OCI-LY3 (cell line): ENCODE measurements around the gene DERL2.

ENCODE experiments used
- EZH2phosphoT487 ChIP-seq: fragments of 200-600 bp; shearing (Covaris generic); IDR thresholded peaks from 2 replicates; pipeline ENCODE4 v1.6.1; 2018; ENCODE audit warnings: antibody characterized with exemption, mixed run types, low read depth
- TF ChIP-seq, protein P1 (sequence below): fragments of 200-600, 300-600 bp; sonication (generic); IDR thresholded peaks from 2 replicates; pipeline ENCODE4 v1.5.1; 2014; ENCODE audit warnings: antibody characterized with exemption, low read length, low read depth

DNA sequence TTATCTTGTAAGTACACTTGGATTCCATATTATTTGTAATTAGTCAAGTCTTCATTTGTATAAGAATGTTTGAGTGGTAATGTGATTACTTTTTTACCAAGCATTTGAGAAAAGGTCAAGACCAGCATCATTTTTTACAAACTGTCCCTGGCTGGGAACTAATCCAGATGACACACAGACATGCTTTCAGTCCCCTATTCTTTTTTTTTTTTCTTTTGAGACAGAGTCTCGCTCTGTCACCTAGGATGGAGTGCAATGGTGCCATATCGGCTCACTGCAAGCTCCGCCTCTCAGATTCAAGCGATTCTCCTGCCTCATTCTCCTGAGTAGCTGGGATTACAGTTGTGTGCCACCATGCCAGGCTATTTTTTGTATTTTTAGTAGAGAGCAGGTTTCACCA lies 4.5 kb downstream of the DERL2 start:
- TF ChIP-seq, protein P1, sequence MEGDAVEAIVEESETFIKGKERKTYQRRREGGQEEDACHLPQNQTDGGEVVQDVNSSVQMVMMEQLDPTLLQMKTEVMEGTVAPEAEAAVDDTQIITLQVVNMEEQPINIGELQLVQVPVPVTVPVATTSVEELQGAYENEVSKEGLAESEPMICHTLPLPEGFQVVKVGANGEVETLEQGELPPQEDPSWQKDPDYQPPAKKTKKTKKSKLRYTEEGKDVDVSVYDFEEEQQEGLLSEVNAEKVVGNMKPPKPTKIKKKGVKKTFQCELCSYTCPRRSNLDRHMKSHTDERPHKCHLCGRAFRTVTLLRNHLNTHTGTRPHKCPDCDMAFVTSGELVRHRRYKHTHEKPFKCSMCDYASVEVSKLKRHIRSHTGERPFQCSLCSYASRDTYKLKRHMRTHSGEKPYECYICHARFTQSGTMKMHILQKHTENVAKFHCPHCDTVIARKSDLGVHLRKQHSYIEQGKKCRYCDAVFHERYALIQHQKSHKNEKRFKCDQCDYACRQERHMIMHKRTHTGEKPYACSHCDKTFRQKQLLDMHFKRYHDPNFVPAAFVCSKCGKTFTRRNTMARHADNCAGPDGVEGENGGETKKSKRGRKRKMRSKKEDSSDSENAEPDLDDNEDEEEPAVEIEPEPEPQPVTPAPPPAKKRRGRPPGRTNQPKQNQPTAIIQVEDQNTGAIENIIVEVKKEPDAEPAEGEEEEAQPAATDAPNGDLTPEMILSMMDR, result no peak
- no peak for TF ChIP-seq EZH2phosphoT487
